ENCODE measurements around the gene PHTF2.
"Not testable (repeated sequence)": the region's sequence is repeated elsewhere in the genome, so short reads cannot be mapped to it uniquely, and the experiment has no call there.

PHTF2 gene

GRCh38 chr7:77798394-77799077 lies at the start of gene PHTF2, which contains the start of gene TMEM60:
TSS of gene PHTF2 (plus strand) at chr7:77798773.
TSS of gene TMEM60 (minus strand) at chr7:77798434. CDS start at chr7:77794373, 4,061 bp downstream.
- peak; percentile 100 for DNase-seq

GRCh38 chr7:77752016-77752415 lies 46.6 kb upstream of the PHTF2 start:
- no peak for DNase-seq

GRCh38 chr7:77753173-77753572 lies 45.4 kb upstream of the PHTF2 start:
- DNase-seq, result peak; percentile 26

- DNase-seq, result no peak
Observed at GRCh38 chr7:77757589-77757988, 41.0 kb upstream of the PHTF2 start.

GRCh38 chr7:77759294-77759889 lies 39.2 kb upstream of the PHTF2 start:
- no peak for DNase-seq

- no peak for DNase-seq
Observed at GRCh38 chr7:77760809-77761453, 37.6 kb upstream of the PHTF2 start.

GRCh38 chr7:77765481-77765880 lies 33.1 kb upstream of the PHTF2 start:
- DNase-seq, result no peak

GRCh38 chr7:77765906-77766800 lies 32.4 kb upstream of the PHTF2 start:
- no peak for DNase-seq

GRCh38 chr7:77766801-77767605 lies 31.6 kb upstream of the PHTF2 start:
- DNase-seq, result no peak

- DNase-seq, result no peak
Observed at GRCh38 chr7:77770316-77770715, 28.3 kb upstream of the PHTF2 start.

- no peak for DNase-seq
Observed at GRCh38 chr7:77771901-77772300, 26.7 kb upstream of the PHTF2 start.

- DNase-seq, result no peak
Observed at GRCh38 chr7:77778535-77778934, 20.0 kb upstream of the PHTF2 start.

- no peak for DNase-seq
Observed at GRCh38 chr7:77782383-77782782, 16.2 kb upstream of the PHTF2 start.

- no peak for DNase-seq
Observed at GRCh38 chr7:77783111-77783510, 15.5 kb upstream of the PHTF2 start.

GRCh38 chr7:77783545-77783944 lies 15.0 kb upstream of the PHTF2 start:
- DNase-seq, result no peak

- not testable (repeated sequence) for DNase-seq
Observed at GRCh38 chr7:77784426-77784825, 14.1 kb upstream of the PHTF2 start.

GRCh38 chr7:77786018-77786417 lies 12.6 kb upstream of the PHTF2 start:
- no peak for DNase-seq

- DNase-seq, result no peak
Observed at GRCh38 chr7:77786741-77787140, 11.8 kb upstream of the PHTF2 start.

- DNase-seq, result no peak
Observed at GRCh38 chr7:77788327-77788902, 10.2 kb upstream of the PHTF2 start.

- peak; percentile 57 for DNase-seq
Observed at GRCh38 chr7:77791336-77791735, 7.2 kb upstream of the PHTF2 start.

- DNase-seq, result no peak
Observed at GRCh38 chr7:77791956-77792355, 6.6 kb upstream of the PHTF2 start.

GRCh38 chr7:77794000-77794399 lies 4.6 kb upstream of the PHTF2 start:
- no peak for DNase-seq
